GM15510 (cell line): Measurements from ENCODE around the gene DOP1B.

Experiments used
- POLR2A ChIP-seq: IDR thresholded peaks from 3 replicates; pipeline ENCODE4 v1.6.1; 2011; ENCODE audit warnings: borderline replicate concordance; ENCODE audit not compliant: insufficient read length; ENCODE audit errors: extremely low read depth

The DOP1B gene, protein sequence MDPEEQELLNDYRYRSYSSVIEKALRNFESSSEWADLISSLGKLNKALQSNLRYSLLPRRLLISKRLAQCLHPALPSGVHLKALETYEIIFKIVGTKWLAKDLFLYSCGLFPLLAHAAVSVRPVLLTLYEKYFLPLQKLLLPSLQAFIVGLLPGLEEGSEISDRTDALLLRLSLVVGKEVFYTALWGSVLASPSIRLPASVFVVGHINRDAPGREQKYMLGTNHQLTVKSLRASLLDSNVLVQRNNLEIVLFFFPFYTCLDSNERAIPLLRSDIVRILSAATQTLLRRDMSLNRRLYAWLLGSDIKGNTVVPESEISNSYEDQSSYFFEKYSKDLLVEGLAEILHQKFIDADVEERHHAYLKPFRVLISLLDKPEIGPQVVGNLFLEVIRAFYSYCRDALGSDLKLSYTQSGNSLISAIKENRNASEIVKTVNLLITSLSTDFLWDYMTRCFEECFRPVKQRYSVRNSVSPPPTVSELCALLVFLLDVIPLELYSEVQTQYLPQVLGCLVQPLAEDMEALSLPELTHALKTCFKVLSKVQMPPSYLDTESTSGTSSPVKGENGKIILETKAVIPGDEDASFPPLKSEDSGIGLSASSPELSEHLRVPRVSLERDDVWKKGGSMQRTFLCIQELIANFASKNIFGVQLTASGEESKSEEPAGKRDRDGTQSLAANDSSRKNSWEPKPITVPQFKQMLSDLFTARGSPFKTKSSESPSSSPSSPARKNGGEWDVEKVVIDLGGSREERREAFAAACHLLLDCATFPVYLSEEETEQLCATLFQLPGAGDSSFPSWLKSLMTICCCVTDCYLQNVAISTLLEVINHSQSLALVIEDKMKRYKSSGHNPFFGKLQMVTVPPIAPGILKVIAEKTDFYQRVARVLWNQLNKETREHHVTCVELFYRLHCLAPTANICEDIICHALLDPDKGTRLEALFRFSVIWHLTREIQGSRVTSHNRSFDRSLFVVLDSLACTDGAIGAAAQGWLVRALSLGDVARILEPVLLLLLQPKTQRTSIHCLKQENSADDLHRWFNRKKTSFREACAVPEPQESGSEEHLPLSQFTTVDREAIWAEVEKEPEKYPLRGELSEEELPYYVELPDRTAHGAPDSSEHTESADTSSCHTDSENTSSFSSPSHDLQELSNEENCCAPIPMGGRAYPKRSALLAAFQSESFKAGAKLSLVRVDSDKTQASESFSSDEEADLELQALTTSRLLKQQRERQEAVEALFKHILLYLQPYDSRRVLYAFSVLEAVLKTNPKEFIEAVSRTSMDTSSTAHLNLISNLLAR (N-terminal part only)

DNA sequence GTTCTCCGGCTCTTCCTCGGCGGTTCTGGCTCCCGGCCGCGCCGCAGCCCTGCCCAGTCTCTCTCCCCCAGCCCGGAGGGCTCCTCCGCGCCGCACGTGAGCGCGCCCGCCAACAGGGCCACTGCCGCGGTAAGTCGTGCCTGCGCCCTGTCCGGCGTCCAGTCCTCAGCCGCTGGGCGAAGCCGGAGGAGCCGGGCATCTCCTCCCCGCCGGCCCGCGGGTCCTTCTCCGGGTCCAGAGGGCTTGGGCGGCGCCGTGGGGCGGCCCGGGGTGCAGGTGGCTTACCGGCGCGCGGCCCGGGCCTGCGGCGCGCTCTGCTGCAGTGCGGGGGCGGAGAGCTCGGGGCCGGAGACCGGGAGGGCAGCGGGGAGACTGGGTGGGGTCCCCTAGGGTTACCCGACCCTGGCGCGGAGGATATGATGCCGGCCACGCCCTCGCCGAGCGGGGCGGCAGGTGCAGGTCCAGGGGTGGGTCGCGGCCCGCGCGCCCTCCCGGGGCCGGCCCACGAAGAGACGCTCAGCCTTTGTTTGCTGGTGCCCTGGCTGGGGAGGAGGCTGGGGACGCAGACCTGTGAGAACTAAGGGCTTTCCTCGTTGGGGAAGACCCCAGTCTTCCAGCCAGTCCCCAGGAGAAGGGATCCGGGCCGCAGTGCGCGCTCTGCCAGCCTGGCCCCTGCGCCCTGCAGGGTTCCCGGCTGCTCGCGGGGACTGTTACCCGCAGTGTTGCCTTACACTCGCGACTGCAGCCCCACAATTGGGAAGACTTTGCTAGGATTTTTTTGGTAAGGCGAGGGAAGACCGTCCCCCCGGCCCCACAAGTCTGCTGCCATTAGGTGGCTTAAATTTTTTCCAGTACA, at the start of gene DOP1B:
TSS of gene DOP1B (plus strand) at position 10 of the 856 bp plus-strand sequence. CDS start 7,910 bp downstream, outside the sequence.
- peak; percentile 61 for TF ChIP-seq POLR2A

DNA sequence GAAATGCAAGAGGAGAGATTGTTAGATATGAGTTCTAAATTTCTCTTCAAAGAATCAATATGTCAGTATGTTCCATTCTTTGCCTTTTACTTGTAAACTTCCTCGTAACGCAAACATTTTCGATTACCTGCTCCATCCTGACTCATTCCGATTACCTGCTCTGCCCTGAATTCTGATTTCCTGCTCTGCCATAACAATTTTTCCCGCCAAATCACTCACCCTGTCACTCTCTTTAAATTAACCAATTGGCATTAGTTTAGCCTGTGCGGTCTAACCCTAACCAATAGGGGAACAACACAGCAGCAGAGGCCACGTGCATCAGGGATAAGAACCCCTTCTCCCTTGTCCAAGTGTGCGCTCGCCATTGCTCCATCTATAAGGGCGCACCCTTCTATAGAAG, 46.8 kb upstream of the DOP1B start:
- no peak for TF ChIP-seq POLR2A

DNA sequence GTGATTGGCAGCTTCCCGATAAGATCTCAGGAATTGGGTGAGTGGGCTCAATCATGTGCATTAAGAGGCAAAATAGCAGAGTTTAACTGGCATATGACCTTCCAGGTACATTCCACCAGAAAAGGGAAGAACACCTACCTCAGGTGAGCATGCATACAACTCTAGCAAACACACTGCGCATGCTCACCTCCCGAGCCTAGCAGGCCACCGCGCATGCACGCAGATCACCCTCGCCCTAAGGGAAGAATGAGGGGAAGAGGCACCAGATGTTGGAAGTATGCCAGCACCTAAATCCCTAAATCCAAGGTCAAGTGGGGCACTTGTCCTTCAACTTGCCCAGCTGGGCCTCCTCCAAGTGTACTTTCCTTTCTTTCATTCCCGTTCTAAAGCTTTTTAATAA, 45.4 kb upstream of the DOP1B start:
- TF ChIP-seq POLR2A = no peak

DNA sequence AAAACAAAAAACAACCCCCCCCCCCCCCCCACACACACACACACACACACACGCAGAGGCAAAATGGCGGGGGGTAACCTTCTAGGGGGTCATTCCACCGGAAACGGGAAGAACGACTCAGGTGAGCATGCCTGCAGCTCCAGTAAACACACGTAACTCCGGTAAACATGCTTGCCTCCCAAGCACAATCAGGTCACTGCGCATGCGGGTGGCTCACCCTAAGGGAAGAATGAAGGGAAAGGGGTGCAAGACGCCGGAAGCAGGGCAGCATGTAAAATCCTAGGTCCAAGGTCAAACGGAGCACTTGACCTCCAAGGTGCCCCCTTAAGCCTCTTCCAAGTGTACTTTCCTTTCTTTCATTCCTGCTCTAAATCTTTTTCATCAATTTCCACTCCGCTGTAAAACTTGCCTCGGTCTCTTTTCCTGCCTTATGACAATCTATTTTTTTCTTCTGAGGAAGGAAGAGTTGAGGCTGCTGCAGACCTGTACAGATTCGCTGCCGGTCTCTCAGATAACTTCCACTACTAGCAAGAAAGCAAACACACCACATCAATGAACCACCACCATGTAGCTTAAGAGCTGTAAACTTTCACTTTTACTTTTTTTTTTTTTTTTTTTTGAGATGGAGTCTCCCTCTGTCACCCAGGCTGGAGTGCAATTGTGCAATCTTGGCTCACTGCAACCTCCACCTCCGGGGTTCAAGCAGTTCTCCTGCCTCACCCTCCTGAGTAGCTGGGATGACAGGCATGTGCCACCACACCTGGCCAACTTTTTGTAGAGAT, 42.8 kb upstream of the DOP1B start:
- TF ChIP-seq POLR2A = no peak

DNA sequence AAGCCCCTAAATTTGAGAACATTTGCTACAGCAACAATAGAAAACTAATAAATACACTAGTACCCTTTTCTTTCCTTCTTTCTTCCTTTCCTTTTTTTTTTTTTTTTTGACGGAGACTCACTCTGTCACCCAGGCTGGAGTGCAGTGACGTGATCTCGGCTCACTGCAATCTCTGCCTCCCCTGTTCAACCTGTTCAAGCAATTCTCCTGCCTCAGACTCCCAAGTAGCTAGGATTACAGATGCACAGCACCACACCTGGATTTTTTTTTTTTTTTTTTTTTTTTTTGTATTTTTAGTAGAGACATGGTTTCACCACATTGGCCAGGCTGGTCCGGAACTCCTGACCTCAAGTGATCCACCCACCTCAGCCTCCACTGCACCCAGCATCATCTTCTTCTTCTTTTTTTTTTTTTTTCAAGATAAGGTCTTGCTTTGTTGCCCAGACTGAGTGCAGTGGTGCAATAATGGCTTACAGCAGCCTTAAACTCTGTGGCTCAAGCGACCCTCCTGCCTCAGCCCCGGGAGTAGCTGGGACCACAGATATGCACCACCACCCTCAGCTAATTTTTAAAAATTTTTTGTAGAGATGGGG, 41.4 kb upstream of the DOP1B start:
- no peak for TF ChIP-seq POLR2A

DNA sequence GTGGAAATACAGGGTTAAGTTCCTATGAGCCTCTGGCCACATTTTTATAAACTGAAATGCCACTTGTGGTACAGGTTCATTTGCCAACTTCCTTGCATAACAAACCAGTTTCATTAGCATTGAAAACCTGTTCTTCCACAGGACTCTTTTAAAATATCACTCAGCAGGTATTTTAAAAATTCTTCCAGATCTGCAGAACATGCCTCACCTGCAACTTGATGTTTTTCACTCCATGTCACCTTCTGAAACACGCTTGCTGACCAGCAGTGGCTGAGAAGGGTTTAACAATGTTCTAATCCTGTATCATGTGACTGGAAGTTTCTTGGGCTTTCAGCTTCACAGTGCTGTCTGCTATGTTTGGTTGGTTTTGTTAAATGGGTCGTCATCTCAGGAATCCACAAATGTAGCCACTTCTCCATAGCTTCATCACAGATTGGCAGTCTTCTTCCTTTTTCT, 39.3 kb upstream of the DOP1B start:
- no peak for TF ChIP-seq POLR2A

DNA sequence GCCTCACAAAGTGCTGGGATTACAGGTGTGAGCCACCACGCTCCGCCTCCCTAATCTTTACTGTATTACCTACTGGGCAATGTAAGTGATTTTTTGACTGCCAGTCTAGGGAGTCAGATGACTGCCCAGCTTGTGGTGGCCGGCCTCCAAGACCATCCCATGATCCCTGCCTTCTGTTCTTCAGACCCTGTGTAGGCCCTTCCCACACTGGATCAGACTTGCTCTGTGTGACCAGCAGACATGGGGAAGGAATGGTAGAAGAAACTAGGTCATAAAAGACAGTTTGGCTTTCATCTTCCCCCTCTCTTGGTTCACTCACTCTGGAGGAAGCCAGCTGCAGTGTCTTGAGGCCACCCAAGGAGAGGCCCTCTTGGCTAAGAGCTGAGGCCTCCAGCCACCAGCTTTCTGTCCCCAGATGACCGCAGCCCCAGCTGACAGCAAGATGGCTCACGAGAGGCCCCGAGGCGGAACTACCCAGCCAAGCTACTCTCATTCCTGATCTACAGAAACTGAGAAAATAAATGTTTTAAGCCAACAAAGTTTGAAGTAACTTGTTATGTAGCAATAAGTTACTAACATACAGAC, 36.2 kb upstream of the DOP1B start:
- TF ChIP-seq POLR2A = no peak

DNA sequence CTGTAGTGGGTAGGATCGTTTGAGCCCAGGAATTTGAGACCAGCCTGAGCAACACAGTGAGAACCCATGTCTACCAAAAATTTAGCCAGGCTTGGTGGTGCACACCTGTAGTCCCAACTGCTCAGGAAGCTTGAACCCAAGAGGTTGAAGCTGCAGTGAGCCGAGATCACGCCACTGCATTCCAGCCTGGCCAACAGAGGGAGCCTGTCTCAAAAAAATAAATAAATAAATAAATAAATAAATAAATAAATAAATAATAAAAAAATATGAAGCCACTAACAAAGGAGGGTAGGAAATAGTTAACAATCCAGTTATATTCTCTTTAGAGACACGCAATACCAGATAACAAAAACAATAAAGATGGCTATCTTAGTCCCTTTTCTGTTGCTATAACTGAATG, 33.6 kb upstream of the DOP1B start:
- TF ChIP-seq POLR2A = no peak

DNA sequence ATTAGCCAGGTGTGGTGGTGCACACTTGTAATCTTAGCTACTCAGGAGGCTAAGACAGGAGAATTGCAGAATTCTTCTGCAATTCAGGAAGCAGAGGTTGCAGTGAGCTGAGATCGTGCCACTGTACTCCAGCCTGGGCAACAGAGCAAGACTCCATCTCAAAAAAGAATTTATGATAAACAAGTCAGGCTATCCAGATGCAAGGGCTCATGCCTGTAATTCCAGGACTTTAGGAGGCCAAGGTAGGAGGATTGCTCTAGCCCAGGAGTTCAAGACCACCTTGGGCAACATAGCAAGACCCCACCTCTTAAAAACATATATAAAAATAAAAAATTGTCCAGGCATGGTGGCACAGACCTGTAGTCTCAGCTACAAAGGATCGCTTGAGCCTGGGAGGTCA, 32.2 kb upstream of the DOP1B start:
- TF ChIP-seq POLR2A = no peak

DNA sequence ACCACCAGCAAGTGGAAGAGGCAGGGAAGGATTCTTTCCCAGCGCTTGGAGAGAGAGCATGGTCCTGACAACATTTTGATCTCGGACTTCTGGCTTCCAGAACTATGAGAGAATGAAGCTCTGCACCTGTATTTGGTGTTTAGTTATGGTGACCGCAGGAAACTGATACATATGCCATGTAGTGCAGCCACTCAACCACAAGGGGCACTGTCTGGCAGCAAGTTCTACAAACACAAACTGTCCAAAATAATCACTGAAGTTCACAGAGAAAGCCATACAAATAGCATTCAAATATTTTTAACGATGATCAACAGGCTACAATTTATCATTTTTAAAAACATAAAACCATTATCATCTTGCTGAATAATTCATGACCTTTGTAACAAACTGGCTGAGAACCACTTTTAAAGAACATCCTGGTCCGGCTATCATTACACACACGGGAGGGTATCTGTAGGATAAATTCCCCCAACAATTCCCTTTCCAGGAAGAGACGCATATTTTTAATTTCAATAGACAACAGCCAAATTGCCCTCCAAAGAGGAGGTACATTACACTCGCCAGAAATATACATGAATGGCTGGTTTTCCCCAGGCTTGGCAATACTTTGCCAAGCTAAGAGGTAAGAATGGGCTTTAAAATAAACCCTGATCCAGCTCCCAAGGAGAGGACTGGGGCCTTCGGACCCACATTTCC, 31.0 kb upstream of the DOP1B start:
- TF ChIP-seq POLR2A = no peak

DNA sequence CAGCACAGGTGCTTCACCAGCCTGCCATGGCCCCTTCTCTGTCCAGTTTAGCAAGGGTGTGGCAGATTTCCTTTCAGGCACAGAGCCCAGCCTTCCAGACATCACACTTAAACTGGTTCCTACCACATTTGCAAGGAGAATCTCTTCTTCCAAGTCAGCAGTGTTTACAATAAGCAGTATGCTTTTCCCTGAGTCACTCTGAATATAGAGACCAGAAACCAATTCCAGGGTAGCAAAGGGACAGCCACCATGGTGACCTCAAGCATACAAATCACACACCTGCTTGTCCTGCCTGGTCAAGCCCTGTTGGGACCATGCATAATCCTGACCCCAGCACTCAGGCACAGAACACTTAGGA, 30.4 kb upstream of the DOP1B start:
- no peak for TF ChIP-seq POLR2A

DNA sequence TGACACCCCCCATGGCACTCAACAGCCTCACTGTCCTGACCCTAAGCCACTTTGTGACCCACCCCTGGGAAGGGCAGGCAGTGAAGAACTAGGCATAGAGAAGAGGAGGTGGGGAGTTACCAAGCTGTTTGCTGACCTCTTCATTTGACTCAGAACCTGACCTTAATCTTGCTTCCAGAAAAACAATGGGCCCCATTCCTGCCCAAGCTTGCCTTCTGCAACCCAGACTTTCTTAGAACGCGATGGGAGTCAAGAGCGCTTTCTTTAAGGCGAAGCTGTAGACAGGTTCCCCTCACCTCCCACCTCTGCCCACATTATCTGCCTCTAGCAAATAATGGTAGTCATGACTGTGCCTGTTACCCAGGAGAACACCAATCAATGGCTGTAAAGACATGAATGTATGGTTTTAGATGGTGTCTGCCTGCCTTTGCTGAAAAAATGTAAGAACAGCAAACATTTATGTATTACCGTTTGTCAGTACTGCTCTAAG, 30.0 kb upstream of the DOP1B start:
- no peak for TF ChIP-seq POLR2A

DNA sequence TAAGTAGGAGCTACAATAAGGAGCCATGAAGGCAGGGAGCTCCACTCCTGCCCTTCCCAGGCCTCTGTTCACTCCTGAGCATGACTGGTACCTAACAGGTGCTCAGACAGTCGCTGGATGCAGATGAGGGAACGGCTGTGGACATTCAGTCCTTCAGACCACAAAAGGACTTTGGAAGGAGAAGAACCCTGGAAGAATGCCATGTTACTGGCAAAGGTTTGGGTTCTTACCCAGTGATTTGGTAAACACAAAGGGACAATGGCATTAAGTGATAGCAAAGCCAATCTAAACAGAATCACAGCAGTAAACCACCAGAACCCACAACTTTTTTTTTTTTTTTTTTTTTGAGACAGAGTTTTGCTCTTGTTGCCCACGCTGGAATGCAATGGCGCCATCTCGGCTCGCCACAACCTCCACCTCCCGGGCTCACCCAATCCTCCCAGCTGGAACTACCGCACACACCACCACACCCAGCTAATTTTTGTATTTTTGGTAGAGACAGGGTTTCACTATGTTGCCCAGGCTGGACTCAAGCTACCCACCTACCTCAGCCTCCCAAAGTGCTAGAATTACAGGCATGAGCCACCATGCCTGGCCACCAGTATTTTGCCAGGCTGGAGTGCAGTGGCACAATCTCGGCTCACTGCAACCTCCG, 29.2 kb upstream of the DOP1B start:
- TF ChIP-seq POLR2A = no peak
